A549 (cell line): ENCODE measurements around the gene ENKUR. TPM values are rescaled to one million over a fixed set of nuclear protein-coding genes. Genes with fewer than 3 reads are reported as not detected.

Source experiments
- ATAC-seq, 2 experiments: fragments of 200-7000 bp in 1 of 2; fragments of >200 bp in 1 of 2; cut with Nextera tagmentation in 1 of 2; cut with Tn5 transposase in 1 of 2; 3 replicates each; pipeline versions ENCODE4 v1.8.0 to v1.9.1; 2018 to 2020; ENCODE audit warnings: mild to moderate bottlenecking in 1 of 2, moderate library complexity in 1 of 2
- CTCF ChIA-PET: fragments of 300-600 bp; sonication (Branson Sonifier 250); formaldehyde crosslinking; extraction: SDS; loops from one replicate; lab custom pipeline; 2021; ENCODE audit warnings: antibody characterized with exemption, inconsistent platforms; lab: Yijun Ruan, JAX
- POLR2A ChIA-PET: fragments of 350-600 bp; formaldehyde crosslinking; extraction: SDS; loops from one replicate; lab custom pipeline; 2021; ENCODE audit warnings: antibody characterized with exemption, inconsistent platforms; lab: Yijun Ruan, JAX
- DNase-seq, 2 experiments: peaks; one replicate each; pipeline versions ENCODE4 v3.0.0 to v3.0.0-alpha.2; 2011 to 2016; ENCODE audit warnings: low read depth in 1 of 2, low spot score in 1 of 2
- FAIRE-seq: peaks from 2 replicates; lab custom pipeline; 2011; peaks lifted over from hg19 to GRCh38; lab: Jason Lieb, UNC
- H3K27ac ChIP-seq, 2 experiments: fragments of >200 bp; sonication (Bioruptor Twin); formaldehyde crosslinking; 3 replicates each; pipeline ENCODE4 v1.5.1; 2016 to 2017
- H3K4me1 ChIP-seq: fragments of >200 bp; sonication (Bioruptor Twin); formaldehyde crosslinking; 3 replicates; pipeline ENCODE4 v1.6.1; 2016
- H3K4me2 ChIP-seq: fragments of >200 bp; sonication (Bioruptor Twin); formaldehyde crosslinking; 3 replicates; pipeline ENCODE4 v1.6.1; 2016
- H3K4me3 ChIP-seq: fragments of >200 bp; sonication (Bioruptor Twin); formaldehyde crosslinking; 3 replicates; pipeline ENCODE4 v1.5.1; 2016
- H3K9me3 ChIP-seq: fragments of >200 bp; sonication (Bioruptor Twin); formaldehyde crosslinking; 3 replicates; pipeline ENCODE4 v1.6.1; 2016
- ATOH8 ChIP-seq: fragments of 250-450 bp; sonication (Bioruptor Pico); IDR thresholded peaks from 2 replicates; pipeline ENCODE4 v1.5.0; 2020; ENCODE audit warnings: low read depth, mild to moderate bottlenecking, moderate library complexity
- BCL3 ChIP-seq: fragments of >200 bp; sonication (Bioruptor Twin); formaldehyde crosslinking; IDR thresholded peaks from 3 replicates; pipeline ENCODE4 v1.6.1; 2016
- CBX2 ChIP-seq: fragments of 200-600 bp; sonication (generic); IDR thresholded peaks from 2 replicates; pipeline ENCODE4 v1.6.1; 2016; ENCODE audit warnings: low read depth, mild to moderate bottlenecking, borderline replicate concordance
- E2F6 ChIP-seq: IDR thresholded peaks from 2 replicates; pipeline ENCODE4 v1.6.1; 2012; ENCODE audit warnings: low read depth, borderline replicate concordance
- ELK1 ChIP-seq: fragments of 150-350 bp; IDR thresholded peaks from 2 replicates; pipeline ENCODE4 v1.6.1; 2014; ENCODE audit warnings: low read depth, mild to moderate bottlenecking, low read length
- ESRRA ChIP-seq: fragments of 150-350 bp; IDR thresholded peaks from 2 replicates; pipeline ENCODE4 v1.6.1; 2014; ENCODE audit warnings: mild to moderate bottlenecking, low read length, borderline replicate concordance
- FOSL2 ChIP-seq, 2 experiments: fragments of 450-650 bp in 1 of 2; fragments of >200 bp in 1 of 2; sonication (Bioruptor Twin) in 1 of 2; formaldehyde crosslinking; IDR thresholded peaks; 2 replicates each; pipeline versions ENCODE4 v1.5.0 to v1.6.1; 2016 to 2020; ENCODE audit warnings: mild to moderate bottlenecking in 1 of 2, moderate library complexity in 1 of 2
- GATA3 ChIP-seq: IDR thresholded peaks from 2 replicates; pipeline ENCODE4 v1.6.1; 2012; ENCODE audit warnings: borderline replicate concordance
- HEYL ChIP-seq: fragments of 250-450 bp; sonication (Bioruptor Pico); IDR thresholded peaks from 2 replicates; pipeline ENCODE4 v1.8.0; 2021; ENCODE audit warnings: mild to moderate bottlenecking, moderate library complexity
- HOXB13 ChIP-seq: fragments of 250-450 bp; sonication (Bioruptor Pico); IDR thresholded peaks from 2 replicates; pipeline ENCODE4 v1.5.0; 2020; ENCODE audit warnings: low read depth, mild to moderate bottlenecking, moderate library complexity
- HOXB5 ChIP-seq: fragments of 250-450 bp; sonication (Bioruptor Pico); IDR thresholded peaks from 2 replicates; pipeline ENCODE4 v1.5.0; 2020; ENCODE audit warnings: mild to moderate bottlenecking, moderate library complexity
- JUN ChIP-seq, 2 experiments: fragments of >200 bp; sonication (Bioruptor Twin); formaldehyde crosslinking; IDR thresholded peaks; 2 replicates in 1 of 2; 3 replicates in 1 of 2; pipeline ENCODE4 v1.6.1; 2016 to 2017
- MAFK ChIP-seq: fragments of 450-650 bp; IDR thresholded peaks from 2 replicates; pipeline ENCODE4 v1.6.1; 2014; ENCODE audit not compliant: partially characterized antibody
- MAX ChIP-seq: IDR thresholded peaks from 2 replicates; pipeline ENCODE4 v1.6.1; 2012
- NPAS2 ChIP-seq: fragments of 250-450 bp; sonication (Bioruptor Pico); IDR thresholded peaks from 2 replicates; pipeline ENCODE4 v1.8.0; 2022; ENCODE audit warnings: mild to moderate bottlenecking, moderate library complexity, borderline replicate concordance
- PHF8 ChIP-seq: fragments of 200-600 bp; sonication (generic); IDR thresholded peaks from 2 replicates; pipeline ENCODE4 v1.6.1; 2016; ENCODE audit warnings: low read depth, mild to moderate bottlenecking, antibody characterized with exemption, moderate library complexity, borderline replicate concordance
- POLR2A ChIP-seq: IDR thresholded peaks from 2 replicates; pipeline ENCODE4 v1.6.1; 2012; ENCODE audit warnings: mild to moderate bottlenecking, low read length
- RARB ChIP-seq: fragments of 250-450 bp; sonication (Bioruptor Pico); IDR thresholded peaks from 2 replicates; pipeline ENCODE4 v1.8.0; 2021; ENCODE audit warnings: mild to moderate bottlenecking, moderate library complexity
- RNF2 ChIP-seq: fragments of 200-600 bp; sonication (generic); IDR thresholded peaks from 2 replicates; pipeline ENCODE4 v1.6.1; 2016; ENCODE audit warnings: low read depth, mild to moderate bottlenecking, antibody characterized with exemption, moderate library complexity, borderline replicate concordance
- TP53 ChIP-seq: fragments of 250-450 bp; sonication (Bioruptor Pico); IDR thresholded peaks from 2 replicates; pipeline ENCODE4 v1.5.0; 2021; ENCODE audit warnings: mild to moderate bottlenecking, moderate library complexity
- ZC3H11A ChIP-seq: fragments of 450-650 bp; IDR thresholded peaks from 2 replicates; pipeline ENCODE4 v1.6.1; 2014; ENCODE audit warnings: antibody characterized with exemption, mild to moderate bottlenecking
- ZFP36 ChIP-seq: fragments of 450-650 bp; IDR thresholded peaks from 2 replicates; pipeline ENCODE4 v1.6.1; 2014; ENCODE audit warnings: borderline replicate concordance; ENCODE audit not compliant: partially characterized antibody
- ZNF302 ChIP-seq: fragments of 250-450 bp; sonication (Bioruptor Pico); IDR thresholded peaks from 2 replicates; pipeline ENCODE4 v1.9.0; 2021; ENCODE audit warnings: inconsistent platforms, mild to moderate bottlenecking, moderate library complexity
- WGBS: methylation state at CpG from one replicate; pipeline ENCODE4 v1.1.6; 2017; ENCODE audit errors: missing lambda C conversion rate; 5-methylcytosine and 5-hydroxymethylcytosine counted together
- polyA plus RNA-seq, 4 experiments: library from polyadenylated mRNA; depleted of rRNA in 3 of 4; stranded (reverse); fragments of >200 nt; fragmentation: RNase III in 1 of 4; extraction: RNeasy Plus Mini Kit Qiagen cat#74134 plus additional on column Dnase treatment in 1 of 4; gene quantifications; 2 replicates in 3 of 4; 3 replicates in 1 of 4; pipeline ENCODE4 v1.2.3, GENCODE V29; 2011 to 2017

ENKUR gene
- polyA plus RNA-seq, 2 of the 4 experiments (the other 2 are of a cell fraction): 0.30 to 0.43 TPM

- Histone ChIP-seq H3K4me3 (no peak overlapping the region), H3K4me1 (peaks cover 14% of the 10 kb centered on the region), H3K9me3 (no peaks in the 10 kb centered on the region), H3K27ac (no peak overlapping the region), H3K4me2 (no peak overlapping the region)
- ATAC-seq: no peak
- DNase-seq: no peak
- 90% methylated on average over 3 of the region's 3 CpGs for WGBS
- TF ChIP-seq MAFK (peak; percentile 68), GATA3 (no peak)
- CTCF ChIA-PET: interaction anchor here (1.3 to 1.5 kb wide), 2 partner anchors 29 to 63 kb away, joined by 3 to 6 read pairs; no protein-coding TSS in a partner anchor
- FAIRE-seq: no peak
- POLR2A ChIA-PET: interaction anchor here (0.6 kb wide), 1 partner anchor 116 kb away, joined by 4 read pairs; no protein-coding TSS in a partner anchor
Observed at GRCh38 chr10:25018703-25019102, 2.7 kb upstream of the ENKUR start.

- WGBS: 93% methylated on average over 6 of the region's 6 CpGs
- DNase-seq: no peak
- Histone ChIP-seq H3K27ac (peak overlapping the region; percentile 89 to 97), H3K4me2 (peak overlapping the region; percentile 70), H3K9me3 (no peaks in the 10 kb centered on the region), H3K4me1 (peaks cover 14% of the 10 kb centered on the region), H3K4me3 (peak overlapping the region; percentile 59)
- ChIA-PET POLR2A (no interaction called here), CTCF (interaction anchor here (1.2 to 2.5 kb wide), 3 partner anchors 22 to 375 kb away, joined by 3 to 8 read pairs (median 5); no protein-coding TSS in a partner anchor)
- no peak for FAIRE-seq
- TF ChIP-seq ZFP36 (no peak), E2F6 (peak; percentile 63), HOXB13 (CRISPR knock-in tag) (no peak)
- no peak for ATAC-seq
Observed at GRCh38 chr10:25017661-25018060, 1.7 kb upstream of the ENKUR start.

- WGBS: 11% methylated on average over 10 of the region's 10 CpGs
- H3K4me1 ChIP-seq: peaks cover 14% of the 10 kb centered on the region
- DNase-seq: peak in 1 of 2 experiments; percentile 13
- ChIA-PET POLR2A (interaction anchor here (1.0 to 1.4 kb wide), 7 partner anchors 18 to 292 kb away, joined by 3 to 6 read pairs (median 3); no protein-coding TSS in a partner anchor), CTCF (interaction anchor here (0.5 to 2.5 kb wide), 5 partner anchors 9 to 674 kb away, joined by 3 to 8 read pairs (median 4); no protein-coding TSS in a partner anchor)
- peak overlapping the region; percentile 70 for H3K4me2 ChIP-seq
- H3K9me3 ChIP-seq: no peaks in the 10 kb centered on the region
- H3K4me3 ChIP-seq: peak overlapping the region; percentile 59
- TF ChIP-seq ESRRA (no peak), PHF8 (peak; percentile 22; the same call in 1 of the 2 replicates), ZNF302 (CRISPR knock-in tag) (no peak), ELK1 (no peak), RARB (CRISPR knock-in tag) (no peak)
- peak overlapping the region; percentile 89 to 97 for H3K27ac ChIP-seq
- peak; percentile 1 to 19; a peak in 3 of 6 replicates for ATAC-seq
- FAIRE-seq: no peak
Observed at GRCh38 chr10:25017154-25017590, 1.2 kb upstream of the ENKUR start.

GRCh38 chr10:25016376-25017153 lies 607 bp upstream of the ENKUR start, which contains the start of gene THNSL1:
THNSL1 (plus strand) TSS chr10:25016612; CDS start chr10:25023224, 6,612 bp downstream.
- H3K9me3 ChIP-seq: no peaks in the 10 kb centered on the region
- DNase-seq (peak; percentile 99), FAIRE-seq (peak; percentile 23), ATAC-seq (peak; percentile 97 to 99)
- peak within 1 kb of the TSS; percentile 89 to 97 for H3K27ac ChIP-seq
- under 1% methylated on average over 59 of the region's 69 CpGs for WGBS
- H3K4me3 ChIP-seq: peak within 1 kb of the TSS; percentile 59
- peaks cover 14% of the 10 kb centered on the region for H3K4me1 ChIP-seq
- ChIA-PET CTCF (interaction anchor here (0.5 to 2.5 kb wide), 6 partner anchors 10 to 674 kb away, joined by 3 to 8 read pairs (median 4); no protein-coding TSS in a partner anchor), POLR2A (interaction anchor here (0.8 to 1.4 kb wide), 8 partner anchors 18 to 311 kb away, joined by 3 to 6 read pairs (median 3); no protein-coding TSS in a partner anchor)
- peak within 1 kb of the TSS; percentile 72 for H3K4me2 ChIP-seq
- TF ChIP-seq CBX2 (no peak), HEYL (no peak), MAX (peak; percentile 99), HOXB5 (CRISPR knock-in tag) (peak; percentile 89), RARB (CRISPR knock-in tag) (0 out of 2 replicates have a peak, but pooled peaks have one; percentile 24), TP53 (peak; percentile 83; the same call in 1 of the 2 replicates), BCL3 (peak; percentile 95), FOSL2 (IDR thresholded peaks at IDR 0.05) (no peak), FOSL2 (CRISPR knock-in tag; IDR thresholded peaks at IDR 0.05) (0 out of 2 replicates have a peak, but pooled peaks have one; percentile 6), RNF2 (no peak), ATOH8 (CRISPR knock-in tag) (peak; percentile 81), ZC3H11A (no peak), JUN (IDR thresholded peaks at IDR 0.05) (peak; percentile 84 to 91), HOXB13 (CRISPR knock-in tag) (peak; percentile 75; the same call in 1 of the 2 replicates), POLR2A (peak; percentile 93), NPAS2 (CRISPR knock-in tag) (peak; percentile 79)
